LNCaP clone FGC (cell line): ENCODE measurements around the gene SORCS3.

Experiments used
- DNase-seq: peaks from one replicate; pipeline ENCODE4 v3.0.0-alpha.2; 2011; ENCODE audit warnings: low read depth
- H3K4me3 ChIP-seq: 2 replicates; pipeline ENCODE4 v1.5.1; 2011; ENCODE audit warnings: mild to moderate bottlenecking, low read depth, low read length, control low read depth
- TF ChIP-seq, protein P1 (sequence below): IDR thresholded peaks from 2 replicates; pipeline ENCODE4 v1.5.1; 2012; ENCODE audit warnings: mild to moderate bottlenecking; ENCODE audit not compliant: control insufficient read depth, insufficient read depth; ENCODE audit errors: extremely low read depth

SORCS3 gene

GRCh38 chr10:104735757-104736391 is 94.8 kb downstream of the SORCS3 start:
- TF ChIP-seq, protein P1, sequence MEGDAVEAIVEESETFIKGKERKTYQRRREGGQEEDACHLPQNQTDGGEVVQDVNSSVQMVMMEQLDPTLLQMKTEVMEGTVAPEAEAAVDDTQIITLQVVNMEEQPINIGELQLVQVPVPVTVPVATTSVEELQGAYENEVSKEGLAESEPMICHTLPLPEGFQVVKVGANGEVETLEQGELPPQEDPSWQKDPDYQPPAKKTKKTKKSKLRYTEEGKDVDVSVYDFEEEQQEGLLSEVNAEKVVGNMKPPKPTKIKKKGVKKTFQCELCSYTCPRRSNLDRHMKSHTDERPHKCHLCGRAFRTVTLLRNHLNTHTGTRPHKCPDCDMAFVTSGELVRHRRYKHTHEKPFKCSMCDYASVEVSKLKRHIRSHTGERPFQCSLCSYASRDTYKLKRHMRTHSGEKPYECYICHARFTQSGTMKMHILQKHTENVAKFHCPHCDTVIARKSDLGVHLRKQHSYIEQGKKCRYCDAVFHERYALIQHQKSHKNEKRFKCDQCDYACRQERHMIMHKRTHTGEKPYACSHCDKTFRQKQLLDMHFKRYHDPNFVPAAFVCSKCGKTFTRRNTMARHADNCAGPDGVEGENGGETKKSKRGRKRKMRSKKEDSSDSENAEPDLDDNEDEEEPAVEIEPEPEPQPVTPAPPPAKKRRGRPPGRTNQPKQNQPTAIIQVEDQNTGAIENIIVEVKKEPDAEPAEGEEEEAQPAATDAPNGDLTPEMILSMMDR: no peak
- no peak overlapping the region for H3K4me3 ChIP-seq
- no peak for DNase-seq

GRCh38 chr10:104741127-104741526 is 100.0 kb downstream of the SORCS3 start:
- no peak for DNase-seq
- no peak overlapping the region for H3K4me3 ChIP-seq
- TF ChIP-seq, protein P1: no peak

- DNase-seq: no peak
- H3K4me3 ChIP-seq: no peak overlapping the region
- TF ChIP-seq, protein P1: no peak
These were observed 103.0 kb downstream of the SORCS3 start for GRCh38 chr10:104744052-104744451.

DNA sequence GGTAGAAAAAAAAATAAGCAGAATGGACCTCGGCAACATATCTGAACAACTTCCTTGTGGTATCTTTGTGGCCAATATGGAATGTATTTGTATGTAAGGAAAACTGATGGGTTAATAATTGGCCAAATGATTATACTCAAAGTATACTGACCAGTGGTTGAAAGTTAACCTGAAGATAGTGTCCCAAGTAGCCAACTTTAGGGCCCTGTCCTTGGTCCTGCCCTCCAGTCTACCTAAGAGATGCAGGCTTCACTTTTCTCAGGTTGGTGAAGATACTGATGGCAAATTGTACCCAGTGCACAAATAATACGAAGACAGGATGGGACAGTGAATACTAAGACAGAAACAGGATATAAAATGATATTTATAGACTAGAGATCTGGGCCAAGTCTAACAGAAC is 109.2 kb downstream of the SORCS3 start:
- no peak for DNase-seq
- TF ChIP-seq, protein P1: no peak
- H3K4me3 ChIP-seq: no peak overlapping the region

DNA sequence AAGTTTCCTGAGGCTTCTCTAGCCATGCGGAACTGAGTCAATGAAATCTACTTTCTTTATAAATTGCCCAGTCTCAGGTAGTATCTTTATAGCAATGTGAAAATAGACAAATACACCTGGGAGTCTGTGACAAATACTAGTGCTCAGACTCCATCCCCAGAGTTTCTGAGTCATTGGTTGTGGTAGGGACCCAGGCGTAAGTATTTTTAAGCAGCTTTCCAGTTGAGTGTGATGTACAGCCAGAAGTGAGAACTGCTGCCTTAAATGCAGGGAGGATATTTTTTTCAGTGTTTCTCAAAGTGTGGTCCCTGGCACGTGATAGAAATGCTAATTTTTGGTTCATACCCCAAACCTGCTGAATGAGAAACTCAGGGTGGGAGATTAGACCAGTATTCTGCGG is 121.7 kb downstream of the SORCS3 start:
- TF ChIP-seq, protein P1: no peak
- DNase-seq: no peak
- no peak overlapping the region for H3K4me3 ChIP-seq

GRCh38 chr10:104766341-104766740 is 125.3 kb downstream of the SORCS3 start:
- H3K4me3 ChIP-seq: no peak overlapping the region
- DNase-seq: no peak
- TF ChIP-seq, protein P1: no peak

DNA sequence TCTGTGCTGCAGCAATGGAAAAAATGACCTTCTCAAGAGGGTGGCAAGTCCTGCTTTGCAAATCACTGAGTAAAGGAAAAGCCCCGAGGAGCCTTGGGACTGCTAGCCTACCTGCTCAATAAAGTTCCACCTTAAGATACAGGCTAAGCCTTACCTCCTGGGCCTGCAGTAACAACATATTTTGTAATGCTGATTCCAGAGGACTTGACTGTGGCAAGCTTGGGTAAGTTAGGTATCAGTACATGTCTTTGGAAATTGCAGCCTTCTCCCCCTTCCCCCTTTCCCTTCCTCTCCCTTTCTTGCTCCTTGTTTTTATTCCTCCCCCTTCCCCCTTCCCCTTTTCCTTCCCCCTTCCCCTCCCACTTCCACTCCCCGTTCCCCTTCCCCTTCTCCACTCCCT is 126.2 kb downstream of the SORCS3 start:
- H3K4me3 ChIP-seq: no peak overlapping the region
- TF ChIP-seq, protein P1: no peak
- no peak for DNase-seq
